ENCODE data around the gene INTS6L. TPM values are rescaled to one million over a fixed set of nuclear protein-coding genes. Genes with fewer than 3 reads are reported as not detected.

INTS6L gene
- total RNA-seq, 2 experiments from 2014 or later = 26.7 to 30.5 TPM

DNA sequence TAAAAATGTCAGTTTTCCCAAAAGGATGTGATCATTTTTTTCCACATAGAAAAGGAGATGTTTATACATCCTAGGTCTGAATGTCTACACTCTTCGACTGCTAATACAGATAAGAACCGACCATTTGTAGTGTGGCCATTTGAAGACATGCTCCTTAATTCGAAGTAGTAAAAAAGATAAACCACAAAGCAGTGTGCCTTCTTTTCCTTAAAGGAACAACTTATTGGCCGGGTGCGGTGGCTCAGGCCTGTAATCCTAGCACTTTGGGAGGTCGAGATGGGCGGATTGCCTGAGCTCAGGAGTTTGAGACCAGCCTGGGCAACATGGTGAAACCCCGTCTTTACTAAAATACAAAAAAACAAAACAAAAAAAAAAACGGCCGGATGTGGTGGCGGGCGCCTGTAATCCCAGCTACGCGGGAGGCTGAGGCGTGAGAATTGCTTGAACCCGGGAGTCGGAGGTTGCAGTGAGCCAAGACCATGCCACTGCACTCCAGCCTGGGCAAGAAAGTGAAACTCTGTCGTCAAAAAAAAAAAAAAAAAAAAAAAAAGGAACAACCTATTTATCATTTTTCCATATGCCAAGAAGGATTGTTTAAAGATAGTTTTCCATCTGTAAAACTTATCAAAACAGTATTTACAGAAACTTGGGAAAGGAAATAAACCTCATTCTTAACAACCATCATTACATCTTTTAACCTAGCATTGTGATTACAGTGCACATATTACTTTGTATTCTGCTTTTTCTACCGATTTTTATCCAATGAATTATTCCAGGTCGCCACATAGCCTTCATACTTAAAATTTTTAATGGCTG, 2.6 kb downstream of the INTS6L start:
- no peaks in the 10 kb centered on the region for H3K27me3 ChIP-seq (ENCODE audit: control insufficient read depth in 1 of 2, insufficient read depth in 2 of 2, low read length in 2 of 2)
- Mint-ChIP-seq H3K4me3 (peak overlapping the region; percentile 90), H3K9me3 (no peaks in the 10 kb centered on the region), H3K4me1 (ENCODE audit: low read depth) (peaks cover 63% of the 10 kb centered on the region), H3K27ac (peak overlapping the region; percentile 95), H3K36me3 (ENCODE audit: low read depth) (peaks cover 22% of the 10 kb centered on the region), H3K27me3 (no peaks in the 10 kb centered on the region)
- H3K27ac ChIP-seq (ENCODE audit: low read depth in 1 of 2, low read length in 2 of 2) = no peak overlapping the region
- intact Hi-C loops (cut with DNase I, micrococcal nuclease) = loop anchor here (5.0 to 10.0 kb wide), 3 partner anchors 52 to 972 kb away; partner anchors contain the start of genes HTATSF1 (in 1 of the 2) and MMGT1 (in 1 of the 2)
- peaks cover 12% of the 10 kb centered on the region for H3K4me1 ChIP-seq (ENCODE audit: insufficient read depth, low read length)
- H3K9me3 ChIP-seq (ENCODE audit: control insufficient read depth in 1 of 2, insufficient read depth in 1 of 2, low read length in 2 of 2) = no peaks in the 10 kb centered on the region
- no peak for ATAC-seq (ENCODE audit: poor library complexity)
- TF ChIP-seq CTCF (IDR thresholded peaks at IDR 0.05) = no peak
- CTCF ChIA-PET = interaction anchor here (0.7 kb wide), 1 partner anchor 38 kb away, joined by 3 read pairs; no protein-coding TSS in a partner anchor
- POLR2A ChIA-PET = interaction anchor here (2.4 to 5.1 kb wide), 3 partner anchors 8 to 21 kb away, joined by 10 to 39 read pairs (median 11); no protein-coding TSS in a partner anchor
- peak overlapping the region; percentile 64 for H3K4me3 ChIP-seq (ENCODE audit: low read length)
- H3K36me3 ChIP-seq (ENCODE audit: insufficient read depth, low read length) = no peaks in the 10 kb centered on the region
- DNase-seq = peak in 2 of 14 experiments; percentile 34 to 37

- ChIA-PET POLR2A (no interaction called here), CTCF (no interaction called here)
- Mint-ChIP-seq H3K4me3 (no peak overlapping the region), H3K9me3 (no peaks in the 10 kb centered on the region), H3K4me1 (ENCODE audit: low read depth) (peaks cover 85% of the 10 kb centered on the region), H3K27ac (peak overlapping the region; percentile 31), H3K27me3 (no peaks in the 10 kb centered on the region), H3K36me3 (ENCODE audit: low read depth) (peaks cover 27% of the 10 kb centered on the region)
- Histone ChIP-seq H3K4me1 (ENCODE audit: insufficient read depth, low read length) (no peaks in the 10 kb centered on the region), H3K4me3 (ENCODE audit: low read length) (no peak overlapping the region), H3K27ac (ENCODE audit: low read depth in 1 of 2, low read length in 2 of 2) (no peak overlapping the region), H3K9me3 (ENCODE audit: control insufficient read depth in 1 of 2, insufficient read depth in 1 of 2, low read length in 2 of 2) (no peaks in the 10 kb centered on the region), H3K27me3 (ENCODE audit: control insufficient read depth in 1 of 2, insufficient read depth in 2 of 2, low read length in 2 of 2) (no peaks in the 10 kb centered on the region), H3K36me3 (ENCODE audit: insufficient read depth, low read length) (peaks cover 5% of the 10 kb centered on the region)
- intact Hi-C loops (cut with DNase I, micrococcal nuclease) = loop anchor here (10.0 kb wide), 2 partner anchors 47 to 967 kb away; partner anchors contain the start of gene HTATSF1 (in 1 of the 2)
- no peak for TF ChIP-seq CTCF (IDR thresholded peaks at IDR 0.05)
- no peak for DNase-seq
- ATAC-seq (ENCODE audit: poor library complexity) = no peak
Observed at GRCh38 chrX:135528254-135528653, 7.8 kb downstream of the INTS6L start.

DNA sequence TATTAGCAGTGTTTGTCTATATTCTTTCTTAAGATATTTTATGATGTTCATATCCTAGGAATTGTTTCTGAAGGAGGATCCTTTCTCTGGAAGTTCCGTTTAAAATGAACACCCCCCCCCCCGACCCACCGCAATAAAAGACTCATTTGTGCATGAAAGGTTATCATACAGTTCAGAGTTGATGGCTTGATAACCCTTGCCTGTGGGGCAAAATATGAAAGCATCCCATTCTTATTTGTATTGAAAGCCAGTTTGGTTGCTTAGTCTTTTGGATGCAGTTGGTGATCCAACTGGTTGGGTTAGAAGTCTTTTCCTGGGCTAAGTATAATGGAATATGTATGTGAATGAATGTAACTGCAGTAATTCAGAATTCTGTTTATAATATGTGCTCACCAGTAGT, 8.3 kb downstream of the INTS6L start:
- H3K4me1 Mint-ChIP-seq (ENCODE audit: low read depth) = peaks cover 86% of the 10 kb centered on the region
- ChIA-PET CTCF (no interaction called here), POLR2A (interaction anchor here (1.5 kb wide), 1 partner anchor 16 kb away, joined by 3 read pairs; no protein-coding TSS in a partner anchor)
- H3K27me3 Mint-ChIP-seq = no peaks in the 10 kb centered on the region
- DNase-seq (no peak), ATAC-seq (ENCODE audit: poor library complexity) (no peak)
- H3K36me3 Mint-ChIP-seq (ENCODE audit: low read depth) = peaks cover 27% of the 10 kb centered on the region
- no peaks in the 10 kb centered on the region for H3K4me1 ChIP-seq (ENCODE audit: insufficient read depth, low read length)
- no peaks in the 10 kb centered on the region for H3K9me3 ChIP-seq (ENCODE audit: control insufficient read depth in 1 of 2, insufficient read depth in 1 of 2, low read length in 2 of 2)
- H3K27ac ChIP-seq (ENCODE audit: low read depth in 1 of 2, low read length in 2 of 2) = no peak overlapping the region
- H3K4me3 Mint-ChIP-seq = no peak overlapping the region
- no peak overlapping the region for H3K27ac Mint-ChIP-seq
- no peak overlapping the region for H3K4me3 ChIP-seq (ENCODE audit: low read length)
- H3K9me3 Mint-ChIP-seq = no peaks in the 10 kb centered on the region
- intact Hi-C loops (cut with DNase I, micrococcal nuclease) = loop anchor here (10.0 kb wide), 2 partner anchors 46 to 966 kb away; partner anchors contain the start of gene HTATSF1 (in 1 of the 2)
- no peak for TF ChIP-seq CTCF (IDR thresholded peaks at IDR 0.05)
- peaks cover 5% of the 10 kb centered on the region for H3K36me3 ChIP-seq (ENCODE audit: insufficient read depth, low read length)
- H3K27me3 ChIP-seq (ENCODE audit: control insufficient read depth in 1 of 2, insufficient read depth in 2 of 2, low read length in 2 of 2) = no peaks in the 10 kb centered on the region
